ENCODE data around the gene RAI1. TPM values are rescaled to one million over a fixed set of nuclear protein-coding genes. Genes with fewer than 3 reads are reported as not detected.
A peak's percentile ranks its signal among the peaks of the same experiment; 100 is the strongest.

RAI1 gene
- total RNA-seq, 2 experiments from 2014 or later = 17.1 to 49.4 TPM

GRCh38 chr17:17701112-17701511 is 19.9 kb downstream of the RAI1 start:
- 0 out of 2 replicates have a peak, but pooled peaks cover 5% of the 10 kb centered on the region for H4K20me1 ChIP-seq (ENCODE audit: insufficient read depth, low read length)
- no peak for DNase-seq (ENCODE audit: low spot score)
- H3K4me1 ChIP-seq (ENCODE audit: insufficient read depth, low read length, poor library complexity, severe bottlenecking) = peaks cover 39% of the 10 kb centered on the region
- CTCF ChIA-PET (ENCODE audit: unreplicated experiment) = no interaction called here
- H3K4me3 ChIP-seq (ENCODE audit: low read depth, low read length, poor library complexity, severe bottlenecking) = no peak overlapping the region
- intact Hi-C loops (cut with micrococcal nuclease; ENCODE audit: unreplicated experiment) = no loop called here
- POLR2A ChIA-PET = no interaction called here
- peaks cover 10% of the 10 kb centered on the region; the same call in 1 of the 2 replicates for H3K36me3 ChIP-seq (ENCODE audit: insufficient read depth, low read length)
- no peak overlapping the region for H2AFZ ChIP-seq (ENCODE audit: low read length)
- BruUV-seq (replicated peaks) = no TSS peak
- H3K4me2 ChIP-seq (ENCODE audit: low read length) = peak overlapping the region; percentile 43; the same call in 1 of the 2 replicates
- TF ChIP-seq CTCF (conservative IDR thresholded peaks at IDR 0.05; ENCODE audit: low read length) = no peak
- no peak for TF ChIP-seq EZH2phosphoT487 (IDR thresholded peaks at IDR 0.05; ENCODE audit: borderline replicate concordance, low read depth, low read length)
- no peaks in the 10 kb centered on the region for H3K9me2 ChIP-seq (ENCODE audit: insufficient read depth, low read length)
- H3K79me2 ChIP-seq (ENCODE audit: insufficient read depth, low read depth, low read length) = peaks cover 31% of the 10 kb centered on the region; the same call in 1 of the 2 replicates
- H3K9me3 ChIP-seq (ENCODE audit: low read length) = no peaks in the 10 kb centered on the region
- H3K27ac ChIP-seq (ENCODE audit: low read depth, low read length, poor library complexity, severe bottlenecking) = no peak overlapping the region

- H4K20me1 ChIP-seq (ENCODE audit: insufficient read depth, low read length) = 0 out of 2 replicates have a peak, but pooled peaks cover 5% of the 10 kb centered on the region
- POLR2A ChIA-PET = no interaction called here
- TF ChIP-seq EZH2phosphoT487 (IDR thresholded peaks at IDR 0.05; ENCODE audit: borderline replicate concordance, low read depth, low read length) = no peak
- TF ChIP-seq CTCF (conservative IDR thresholded peaks at IDR 0.05; ENCODE audit: low read length) = no peak
- H3K79me2 ChIP-seq (ENCODE audit: insufficient read depth, low read depth, low read length) = peaks cover 26% of the 10 kb centered on the region; the same call in 1 of the 2 replicates
- no TSS peak for BruUV-seq (replicated peaks)
- H2AFZ ChIP-seq (ENCODE audit: low read length) = no peak overlapping the region
- H3K9me2 ChIP-seq (ENCODE audit: insufficient read depth, low read length) = no peaks in the 10 kb centered on the region
- intact Hi-C loops (cut with micrococcal nuclease; ENCODE audit: unreplicated experiment) = no loop called here
- peaks cover 39% of the 10 kb centered on the region for H3K4me1 ChIP-seq (ENCODE audit: insufficient read depth, low read length, poor library complexity, severe bottlenecking)
- CTCF ChIA-PET (ENCODE audit: unreplicated experiment) = no interaction called here
- H3K27ac ChIP-seq (ENCODE audit: low read depth, low read length, poor library complexity, severe bottlenecking) = no peak overlapping the region
- no peak overlapping the region for H3K4me3 ChIP-seq (ENCODE audit: low read depth, low read length, poor library complexity, severe bottlenecking)
- H3K9me3 ChIP-seq (ENCODE audit: low read length) = no peaks in the 10 kb centered on the region
- no peak for DNase-seq (ENCODE audit: low spot score)
- peaks cover 10% of the 10 kb centered on the region; the same call in 1 of the 2 replicates for H3K36me3 ChIP-seq (ENCODE audit: insufficient read depth, low read length)
- H3K4me2 ChIP-seq (ENCODE audit: low read length) = no peak overlapping the region
Observed at GRCh38 chr17:17701658-17702057, 20.4 kb downstream of the RAI1 start.

GRCh38 chr17:17702449-17703139 is 21.3 kb downstream of the RAI1 start:
- Histone ChIP-seq H2AFZ (ENCODE audit: low read length) (no peak overlapping the region), H3K9me2 (ENCODE audit: insufficient read depth, low read length) (no peaks in the 10 kb centered on the region), H3K79me2 (ENCODE audit: insufficient read depth, low read depth, low read length) (peaks cover 17% of the 10 kb centered on the region; the same call in 1 of the 2 replicates), H3K9me3 (ENCODE audit: low read length) (no peaks in the 10 kb centered on the region), H4K20me1 (ENCODE audit: insufficient read depth, low read length) (0 out of 2 replicates have a peak, but pooled peaks cover 5% of the 10 kb centered on the region), H3K4me1 (ENCODE audit: insufficient read depth, low read length, poor library complexity, severe bottlenecking) (peaks cover 31% of the 10 kb centered on the region), H3K4me3 (ENCODE audit: low read depth, low read length, poor library complexity, severe bottlenecking) (no peak overlapping the region), H3K4me2 (ENCODE audit: low read length) (no peak overlapping the region), H3K27ac (ENCODE audit: low read depth, low read length, poor library complexity, severe bottlenecking) (no peak overlapping the region), H3K36me3 (ENCODE audit: insufficient read depth, low read length) (peaks cover 10% of the 10 kb centered on the region; the same call in 1 of the 2 replicates)
- TF ChIP-seq CTCF (conservative IDR thresholded peaks at IDR 0.05; ENCODE audit: low read length) (no peak), EZH2phosphoT487 (IDR thresholded peaks at IDR 0.05; ENCODE audit: borderline replicate concordance, low read depth, low read length) (no peak)
- intact Hi-C loops (cut with micrococcal nuclease; ENCODE audit: unreplicated experiment) = no loop called here
- ChIA-PET POLR2A (interaction anchor here (1.1 kb wide), 1 partner anchor 11 kb away, joined by 4 read pairs; no protein-coding TSS in a partner anchor), CTCF (ENCODE audit: unreplicated experiment) (no interaction called here)
- no peak for DNase-seq (ENCODE audit: low spot score)
- BruUV-seq (replicated peaks) = no TSS peak

Measured in OCI-LY7 (cell line).